GM12873 (cell line): Measurements from ENCODE around the gene URB1.

ENCODE experiments used
- TF ChIP-seq, protein P1 (sequence below): IDR thresholded peaks from 2 replicates; pipeline ENCODE4 v1.5.1; 2012; ENCODE audit warnings: low read depth, mild to moderate bottlenecking, moderate library complexity, low read length, control low read depth; ENCODE audit not compliant: insufficient read depth; ENCODE audit errors: missing control alignments

Gene URB1

DNA sequence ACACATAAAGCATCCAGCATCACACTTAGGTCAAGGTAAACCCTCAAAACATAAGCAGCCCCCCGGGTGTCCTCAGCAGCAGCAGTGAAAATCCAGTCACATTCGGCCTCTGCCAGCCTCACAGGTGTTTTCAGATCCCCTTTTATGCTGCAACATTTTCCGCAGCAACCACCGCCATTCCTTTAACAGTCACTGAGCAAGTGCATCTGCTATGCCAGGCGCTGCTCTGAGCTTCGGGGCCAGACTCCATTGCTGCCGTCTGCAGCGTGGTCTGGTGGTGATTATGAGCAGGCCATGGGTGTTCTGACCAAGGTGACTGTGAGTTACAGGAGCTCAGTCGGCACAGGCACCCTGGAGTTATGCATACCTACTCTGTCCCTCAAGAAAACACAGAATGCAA lies 4.5 kb downstream of the URB1 start:
- TF ChIP-seq, protein P1, sequence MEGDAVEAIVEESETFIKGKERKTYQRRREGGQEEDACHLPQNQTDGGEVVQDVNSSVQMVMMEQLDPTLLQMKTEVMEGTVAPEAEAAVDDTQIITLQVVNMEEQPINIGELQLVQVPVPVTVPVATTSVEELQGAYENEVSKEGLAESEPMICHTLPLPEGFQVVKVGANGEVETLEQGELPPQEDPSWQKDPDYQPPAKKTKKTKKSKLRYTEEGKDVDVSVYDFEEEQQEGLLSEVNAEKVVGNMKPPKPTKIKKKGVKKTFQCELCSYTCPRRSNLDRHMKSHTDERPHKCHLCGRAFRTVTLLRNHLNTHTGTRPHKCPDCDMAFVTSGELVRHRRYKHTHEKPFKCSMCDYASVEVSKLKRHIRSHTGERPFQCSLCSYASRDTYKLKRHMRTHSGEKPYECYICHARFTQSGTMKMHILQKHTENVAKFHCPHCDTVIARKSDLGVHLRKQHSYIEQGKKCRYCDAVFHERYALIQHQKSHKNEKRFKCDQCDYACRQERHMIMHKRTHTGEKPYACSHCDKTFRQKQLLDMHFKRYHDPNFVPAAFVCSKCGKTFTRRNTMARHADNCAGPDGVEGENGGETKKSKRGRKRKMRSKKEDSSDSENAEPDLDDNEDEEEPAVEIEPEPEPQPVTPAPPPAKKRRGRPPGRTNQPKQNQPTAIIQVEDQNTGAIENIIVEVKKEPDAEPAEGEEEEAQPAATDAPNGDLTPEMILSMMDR = no peak

DNA sequence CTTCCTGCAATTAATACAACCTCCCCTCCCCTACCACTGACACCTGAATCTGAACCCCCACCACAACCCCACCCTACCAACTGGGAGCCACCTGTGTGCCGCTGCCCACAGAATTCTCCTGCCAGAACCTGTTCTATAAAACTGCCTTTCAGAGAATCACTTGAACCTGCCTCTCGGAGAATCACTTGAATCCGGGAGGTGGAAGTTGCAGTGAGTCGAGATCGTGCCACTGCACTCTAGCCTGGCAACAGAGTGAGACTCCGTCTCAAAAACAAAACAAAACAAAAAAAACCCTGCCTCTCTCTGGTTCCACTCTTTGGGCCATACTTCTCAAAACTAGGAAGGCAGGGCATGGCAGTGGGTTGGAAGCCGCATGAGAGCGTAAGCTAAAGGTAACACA lies 5.7 kb downstream of the URB1 start:
- TF ChIP-seq, protein P1 = no peak

DNA sequence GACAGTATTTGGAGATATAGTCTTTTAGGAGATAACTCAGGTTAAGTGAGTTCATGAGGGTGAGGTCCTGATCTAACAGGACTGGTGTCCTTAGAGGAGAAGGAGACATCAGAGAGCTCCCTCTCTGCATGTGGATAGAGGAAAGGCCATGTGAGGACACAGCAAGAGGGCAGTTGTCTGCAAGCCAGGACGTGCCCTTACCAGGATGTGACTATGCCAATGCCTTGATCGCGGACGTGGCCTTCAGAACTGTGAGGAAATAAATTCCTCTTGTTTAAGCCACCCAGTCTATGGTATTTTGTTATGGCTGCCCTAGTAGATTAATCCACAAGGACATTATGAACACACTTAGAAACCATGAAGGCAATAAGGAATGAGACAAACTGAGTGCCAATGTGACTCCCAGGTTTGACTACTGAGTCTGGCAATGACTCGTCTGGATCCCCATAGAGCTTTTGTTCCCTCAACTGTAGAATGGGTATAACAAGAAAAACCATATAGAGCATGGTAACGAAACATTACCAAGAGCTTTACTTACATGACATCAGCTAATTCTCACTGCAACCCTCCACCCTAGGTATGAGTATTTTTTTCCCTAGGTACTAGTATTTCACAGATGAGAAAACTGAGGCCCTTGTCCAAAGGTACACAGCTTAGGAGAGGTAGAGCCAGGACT lies 6.5 kb downstream of the URB1 start:
- TF ChIP-seq, protein P1 = no peak

DNA sequence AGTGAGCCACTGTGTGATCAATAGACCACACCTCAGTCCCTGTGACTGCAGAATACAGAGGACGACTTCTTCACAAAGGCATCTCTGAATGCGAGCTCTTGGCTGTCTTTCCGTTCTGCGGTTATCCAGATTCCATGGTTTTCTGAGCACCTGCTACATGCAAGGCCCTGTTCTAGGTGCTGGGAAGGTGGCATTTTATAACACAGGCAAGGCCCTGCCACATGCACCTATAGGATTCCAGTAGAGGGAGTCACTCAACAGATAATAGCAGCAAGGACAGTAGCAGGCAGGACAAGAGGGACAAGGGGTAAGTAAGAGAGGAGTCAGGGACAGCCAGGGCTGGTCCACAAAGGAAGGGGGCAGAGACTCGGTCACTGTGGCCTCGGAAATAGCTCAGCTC lies 9.0 kb downstream of the URB1 start:
- TF ChIP-seq, protein P1 = no peak

DNA sequence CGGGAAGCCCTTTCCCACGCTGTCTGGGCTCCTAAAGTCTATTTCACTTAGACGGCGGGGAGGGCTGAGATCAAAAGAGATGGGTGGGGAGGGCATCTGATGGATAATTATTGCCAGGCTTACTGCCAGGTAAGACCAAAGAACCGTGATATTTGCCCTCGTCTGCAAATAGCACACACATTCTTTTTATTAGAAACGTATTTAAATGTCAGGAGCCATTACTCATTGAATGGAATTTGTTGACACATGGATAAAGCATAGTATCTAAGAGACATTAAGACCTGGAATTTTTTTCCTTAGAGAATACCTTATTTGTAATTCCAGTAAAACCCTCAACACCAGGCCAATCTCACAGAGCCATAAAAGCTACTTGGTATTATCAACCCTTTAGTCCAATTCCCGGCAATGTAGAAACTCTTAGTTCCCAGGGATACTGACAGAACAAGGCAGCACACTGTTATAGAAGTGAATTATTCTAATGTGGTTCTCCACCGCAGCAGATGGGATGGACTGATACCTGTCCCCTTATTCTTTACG lies 10.6 kb downstream of the URB1 start:
- TF ChIP-seq, protein P1 = no peak

DNA sequence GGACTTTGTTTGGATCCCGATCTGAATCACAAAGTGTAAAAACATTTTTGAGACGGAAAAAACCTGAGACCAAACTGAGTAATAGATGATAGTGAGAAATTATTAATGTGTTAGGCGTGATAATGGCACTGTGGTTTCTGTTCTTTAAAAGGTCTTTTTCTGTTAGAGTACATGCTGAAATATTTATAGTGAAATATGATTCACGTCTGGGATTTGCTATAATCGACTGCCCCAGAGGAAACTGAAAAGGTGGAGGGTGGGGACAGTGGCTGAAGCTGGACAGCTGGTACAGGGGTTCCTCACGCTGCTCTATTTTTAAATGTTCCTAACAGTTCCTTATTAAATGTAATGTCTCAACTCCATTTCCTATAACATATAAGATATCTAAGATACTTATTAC lies 11.2 kb downstream of the URB1 start:
- TF ChIP-seq, protein P1 = no peak

DNA sequence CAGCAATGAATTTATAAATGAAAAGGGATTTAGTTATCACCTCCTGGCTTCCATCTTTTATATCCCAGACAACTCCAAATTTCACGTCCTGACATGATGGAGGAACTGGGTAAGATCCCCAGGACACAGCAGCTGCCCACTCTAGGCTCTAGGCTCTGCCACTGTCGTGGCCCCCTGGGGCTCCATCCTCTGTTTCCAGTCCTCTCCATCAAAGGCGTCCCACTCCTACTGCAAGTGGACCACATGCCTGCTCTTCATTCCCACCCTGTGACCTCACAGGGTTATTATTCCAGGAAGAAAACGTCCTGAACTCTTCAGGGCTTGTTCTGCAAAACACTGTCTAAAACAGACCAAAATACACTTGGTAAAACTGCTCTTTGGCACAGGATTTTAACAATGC lies 11.9 kb downstream of the URB1 start:
- TF ChIP-seq, protein P1 = no peak
